ENCODE results near the gene COX4I1.

Gene COX4I1

DNA sequence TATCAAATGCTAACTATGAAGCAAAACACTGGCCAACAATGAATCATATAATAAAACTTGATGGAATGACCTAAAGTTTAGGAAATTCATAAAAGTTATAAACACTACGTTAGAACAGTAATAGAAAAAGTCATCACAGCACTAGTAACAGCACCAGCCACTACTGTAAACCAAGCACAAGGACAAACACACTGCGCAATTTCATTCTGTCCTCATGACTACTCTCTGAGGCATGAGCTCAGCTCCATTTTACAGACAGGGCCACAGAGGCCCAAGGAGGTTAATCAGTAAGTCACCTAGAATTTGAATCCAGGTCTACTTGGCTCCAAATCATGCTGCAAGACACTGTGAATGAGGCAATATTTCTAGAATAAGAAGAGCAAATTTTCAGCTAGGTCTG, 13.6 kb upstream of the COX4I1 start:
- no peak overlapping the region for H3K4me3 ChIP-seq
- no peak overlapping the region for H3K27ac ChIP-seq
- TF ChIP-seq, protein P1, sequence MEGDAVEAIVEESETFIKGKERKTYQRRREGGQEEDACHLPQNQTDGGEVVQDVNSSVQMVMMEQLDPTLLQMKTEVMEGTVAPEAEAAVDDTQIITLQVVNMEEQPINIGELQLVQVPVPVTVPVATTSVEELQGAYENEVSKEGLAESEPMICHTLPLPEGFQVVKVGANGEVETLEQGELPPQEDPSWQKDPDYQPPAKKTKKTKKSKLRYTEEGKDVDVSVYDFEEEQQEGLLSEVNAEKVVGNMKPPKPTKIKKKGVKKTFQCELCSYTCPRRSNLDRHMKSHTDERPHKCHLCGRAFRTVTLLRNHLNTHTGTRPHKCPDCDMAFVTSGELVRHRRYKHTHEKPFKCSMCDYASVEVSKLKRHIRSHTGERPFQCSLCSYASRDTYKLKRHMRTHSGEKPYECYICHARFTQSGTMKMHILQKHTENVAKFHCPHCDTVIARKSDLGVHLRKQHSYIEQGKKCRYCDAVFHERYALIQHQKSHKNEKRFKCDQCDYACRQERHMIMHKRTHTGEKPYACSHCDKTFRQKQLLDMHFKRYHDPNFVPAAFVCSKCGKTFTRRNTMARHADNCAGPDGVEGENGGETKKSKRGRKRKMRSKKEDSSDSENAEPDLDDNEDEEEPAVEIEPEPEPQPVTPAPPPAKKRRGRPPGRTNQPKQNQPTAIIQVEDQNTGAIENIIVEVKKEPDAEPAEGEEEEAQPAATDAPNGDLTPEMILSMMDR (IDR thresholded peaks at IDR 0.05): no peak
- DNase-seq (ENCODE audit: low spot score): no peak

DNA sequence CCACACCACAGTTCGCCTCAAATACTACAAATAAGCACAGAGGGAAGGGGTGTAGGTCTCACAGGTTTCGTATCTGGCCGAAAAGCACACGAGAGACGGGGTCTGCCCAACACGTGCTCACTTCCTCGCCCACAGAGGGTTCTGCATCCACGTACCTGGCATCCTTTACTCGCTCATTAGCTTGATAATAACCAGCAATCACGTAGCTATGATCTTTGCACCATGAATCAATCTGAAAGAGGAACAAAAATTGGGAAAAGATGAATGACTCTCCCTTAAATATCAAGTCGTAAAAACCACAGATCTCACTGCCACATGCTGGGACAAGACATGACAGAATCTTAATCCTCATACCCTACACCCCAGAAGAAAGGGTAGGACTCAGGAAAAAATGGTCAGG, 10.7 kb upstream of the COX4I1 start:
- TF ChIP-seq, protein P1 (IDR thresholded peaks at IDR 0.05): no peak
- no peak overlapping the region for H3K27ac ChIP-seq
- no peak overlapping the region for H3K4me3 ChIP-seq
- DNase-seq (ENCODE audit: low spot score): no peak

DNA sequence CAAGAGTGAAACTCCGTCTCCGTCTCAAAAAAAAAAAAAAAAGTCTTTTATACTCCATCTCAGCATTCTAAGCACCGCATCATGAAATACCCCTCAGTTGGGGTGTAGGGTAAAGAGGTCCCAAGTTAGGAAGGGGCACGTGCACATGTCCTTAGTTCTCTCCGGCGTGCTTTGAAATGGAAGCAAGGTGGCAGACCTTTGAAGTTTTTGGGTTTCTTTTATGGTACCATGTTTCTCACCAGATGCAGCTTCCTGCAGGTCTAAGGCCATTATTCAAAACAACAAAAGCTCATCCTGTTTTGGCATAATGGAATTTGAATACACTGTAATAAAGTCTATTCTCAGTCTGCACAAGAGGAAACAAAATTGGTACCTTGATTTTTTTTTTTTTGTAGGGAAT, 9.7 kb upstream of the COX4I1 start:
- no peak for DNase-seq (ENCODE audit: low spot score)
- TF ChIP-seq, protein P1 (IDR thresholded peaks at IDR 0.05): no peak
- H3K4me3 ChIP-seq: no peak overlapping the region
- H3K27ac ChIP-seq: no peak overlapping the region

DNA sequence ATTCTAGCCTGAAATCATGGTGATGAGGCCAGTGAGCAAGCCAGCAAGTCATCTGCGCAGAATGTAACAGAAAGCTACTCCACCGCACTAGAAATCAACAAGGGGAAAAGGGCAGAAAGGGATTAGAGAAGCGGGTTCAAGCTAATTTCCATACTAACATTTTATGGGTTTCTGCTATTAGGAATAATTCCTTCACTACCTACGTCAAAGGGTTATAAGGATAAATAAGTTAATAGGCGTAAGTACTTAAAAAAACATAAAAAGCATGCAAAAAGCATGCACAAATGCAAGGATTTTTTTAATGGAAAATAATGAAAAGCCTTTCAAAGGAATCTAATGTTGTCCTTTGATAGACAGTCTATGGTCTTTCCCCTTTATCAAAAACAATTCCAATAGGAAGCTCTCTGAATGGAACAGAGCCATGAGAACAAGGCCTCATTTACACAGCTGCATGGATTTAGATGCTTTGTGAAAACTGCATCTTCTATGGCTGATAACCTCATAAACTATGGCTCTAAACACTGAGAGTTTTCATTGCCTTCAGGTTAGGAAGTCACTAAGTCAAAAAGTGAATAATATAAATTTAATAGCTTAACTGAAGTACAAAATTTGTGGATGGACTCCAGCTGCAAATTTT, 5.7 kb upstream of the COX4I1 start:
- Histone ChIP-seq H3K4me3 (no peak overlapping the region), H3K27ac (no peak overlapping the region)
- TF ChIP-seq, protein P1 (IDR thresholded peaks at IDR 0.05): no peak
- no peak for DNase-seq (ENCODE audit: low spot score)

DNA sequence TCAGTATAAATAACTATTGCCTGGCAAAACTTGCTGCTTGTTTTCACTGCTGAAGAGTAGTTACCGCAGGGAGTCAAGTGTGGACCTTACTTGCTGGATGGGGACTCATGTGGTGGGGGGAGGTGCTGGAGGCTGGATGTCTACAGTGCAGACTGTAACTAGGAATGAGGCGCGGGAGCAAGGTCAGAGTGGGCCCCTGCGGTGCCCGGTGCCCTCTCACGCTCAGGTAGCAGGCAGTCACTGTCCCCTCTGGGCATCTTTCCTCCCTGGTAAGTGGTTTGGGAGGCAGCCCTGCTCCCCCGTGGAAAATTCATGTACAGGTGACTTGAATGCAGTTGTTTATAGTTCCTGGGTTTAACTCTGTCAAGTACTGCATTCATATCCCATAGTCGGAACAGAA, 4.8 kb upstream of the COX4I1 start:
- Histone ChIP-seq H3K4me3 (no peak overlapping the region), H3K27ac (no peak overlapping the region)
- DNase-seq (ENCODE audit: low spot score): no peak
- TF ChIP-seq, protein P1 (IDR thresholded peaks at IDR 0.05): no peak

DNA sequence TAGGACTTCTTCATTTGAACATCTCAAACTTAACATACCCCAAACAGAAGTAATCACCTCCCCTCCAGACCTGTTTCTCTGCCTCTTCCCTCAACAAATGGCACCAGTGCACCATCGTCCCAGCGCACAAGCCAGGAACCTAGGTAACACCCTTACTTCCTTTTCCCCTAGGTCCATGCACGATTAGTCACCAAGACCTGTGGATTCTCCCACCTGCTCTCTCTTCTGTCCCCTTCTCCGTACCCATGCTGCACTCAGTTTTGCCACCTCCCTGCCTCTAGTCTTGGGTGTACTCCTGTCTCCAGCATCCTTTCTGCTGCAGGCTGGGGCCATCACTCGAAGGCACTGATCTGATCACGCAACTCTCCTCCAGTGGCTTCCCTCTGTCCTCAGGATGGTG, 3.3 kb upstream of the COX4I1 start:
- TF ChIP-seq, protein P1 (IDR thresholded peaks at IDR 0.05): no peak
- DNase-seq (ENCODE audit: low spot score): no peak
- Histone ChIP-seq H3K27ac (no peak overlapping the region), H3K4me3 (no peak overlapping the region)

DNA sequence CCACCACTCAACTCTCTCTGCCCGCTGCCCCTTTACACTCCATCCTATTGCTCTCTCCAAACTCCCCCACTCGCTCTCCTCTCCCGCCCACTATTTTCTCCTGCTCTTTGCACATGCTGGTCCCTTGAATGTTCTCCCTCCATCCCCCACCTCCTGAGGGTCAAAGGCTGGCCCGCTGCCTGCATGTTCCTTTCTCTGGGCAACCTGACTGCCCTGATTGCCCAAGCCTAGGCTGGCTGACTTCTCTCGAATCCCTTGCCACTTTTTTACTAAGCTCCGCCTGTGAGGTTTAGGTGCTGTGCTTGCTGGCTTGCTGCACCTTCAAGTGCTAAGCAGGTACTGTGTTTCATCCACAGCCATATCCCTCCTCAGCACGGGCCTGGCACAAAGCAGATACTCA, 2.9 kb upstream of the COX4I1 start:
- no peak overlapping the region for H3K27ac ChIP-seq
- no peak overlapping the region for H3K4me3 ChIP-seq
- DNase-seq (ENCODE audit: low spot score): no peak
- TF ChIP-seq, protein P1 (IDR thresholded peaks at IDR 0.05): no peak
